Bronchial epithelial cell (primary cell): Measurements from ENCODE around the gene NF2. TPM values are rescaled to one million over a fixed set of nuclear protein-coding genes. Genes with fewer than 3 reads are reported as not detected.

Experiments used
- DNase-seq: peaks from one replicate; pipeline ENCODE4 v3.0.0-alpha.2; 2010; ENCODE audit warnings: low read depth
- FAIRE-seq: peaks from 2 replicates; lab custom pipeline; 2011; peaks lifted over from hg19 to GRCh38; lab: Jason Lieb, UNC
- H3K27me3 ChIP-seq: 2 replicates; pipeline ENCODE4 v1.5.1; 2011; ENCODE audit warnings: low read length; ENCODE audit not compliant: control insufficient read depth, insufficient read depth
- H3K36me3 ChIP-seq: 2 replicates; pipeline ENCODE4 v1.5.1; 2011; ENCODE audit warnings: low read length; ENCODE audit not compliant: control insufficient read depth, insufficient read depth
- H3K4me3 ChIP-seq: 2 replicates; pipeline ENCODE4 v1.5.1; 2011; ENCODE audit warnings: mild to moderate bottlenecking, low read depth, low read length, control low read depth
- CTCF ChIP-seq: IDR thresholded peaks from 2 replicates; pipeline ENCODE4 v1.5.1; 2011; ENCODE audit warnings: mild to moderate bottlenecking, moderate library complexity, low read length, control low read depth, inconsistent platforms; ENCODE audit not compliant: insufficient read depth, severe bottlenecking
- total RNA-seq: library from RNA; depleted of rRNA; stranded (reverse); fragments of >200 nt; gene quantifications from 2 replicates; pipeline ENCODE4 v1.2.1, GENCODE V29; 2014

Gene NF2
- total RNA-seq, 1 donor from 2014 or later, result 28.4 TPM

DNA sequence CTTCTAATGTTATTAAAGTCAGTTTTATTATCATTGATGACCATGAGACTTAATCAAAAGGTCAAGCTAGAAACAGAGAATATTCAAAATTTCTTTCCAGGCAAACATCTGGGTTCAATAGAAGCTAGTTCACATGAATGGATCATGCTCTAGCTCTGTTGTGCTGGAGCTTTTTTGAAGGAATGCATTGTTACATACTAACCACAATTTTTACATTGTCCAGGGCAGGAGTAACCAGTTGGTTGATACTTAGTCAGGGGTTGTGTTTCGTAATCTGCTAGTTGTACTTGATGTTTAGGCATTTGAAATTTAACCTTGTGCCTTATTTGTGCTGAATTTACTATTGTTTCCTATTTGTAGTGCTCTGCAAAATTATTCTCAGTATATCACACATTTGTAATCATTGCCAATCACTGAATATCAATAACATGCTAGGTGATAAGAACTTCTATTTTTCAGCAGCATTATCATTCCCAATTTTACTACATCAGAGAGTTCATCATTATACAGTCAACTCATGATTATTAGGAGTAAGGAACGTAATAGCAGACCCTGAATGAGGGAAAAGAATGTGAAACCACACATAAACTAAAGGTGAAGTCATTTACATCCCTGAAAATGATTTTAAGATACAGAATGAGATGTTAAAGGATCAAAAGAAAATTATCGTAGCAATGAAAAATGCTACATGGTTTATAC, 23.2 kb downstream of the NF2 start:
- Histone ChIP-seq H3K4me3 (no peak overlapping the region), H3K36me3 (no peaks in the 10 kb centered on the region), H3K27me3 (no peaks in the 10 kb centered on the region)
- DNase-seq (peak; percentile 83), FAIRE-seq (no peak)
- no peak for TF ChIP-seq CTCF

DNA sequence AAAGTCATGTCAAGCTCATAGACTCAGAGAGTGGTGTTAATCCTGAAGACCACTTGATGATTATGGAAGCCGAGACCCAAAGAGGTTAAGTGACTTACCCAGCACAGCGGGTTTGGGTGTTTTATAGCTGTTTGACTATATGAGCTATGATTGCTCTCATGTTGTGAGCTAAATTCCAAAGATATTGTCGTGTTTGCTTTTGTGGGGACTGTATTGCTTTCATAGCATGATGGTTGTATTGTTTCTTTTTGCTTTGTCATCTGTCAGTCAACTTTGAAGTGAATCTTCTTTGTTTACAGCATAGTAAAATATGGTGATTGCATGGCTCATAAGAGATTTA, 23.7 kb downstream of the NF2 start:
- Histone ChIP-seq H3K36me3 (no peaks in the 10 kb centered on the region), H3K4me3 (no peak overlapping the region), H3K27me3 (no peaks in the 10 kb centered on the region)
- FAIRE-seq (no peak), DNase-seq (no peak)
- TF ChIP-seq CTCF, result no peak

GRCh38 chr22:29628996-29629902, 25.8 kb downstream of the NF2 start:
- Histone ChIP-seq H3K27me3 (no peaks in the 10 kb centered on the region), H3K4me3 (no peak overlapping the region), H3K36me3 (no peaks in the 10 kb centered on the region)
- DNase-seq (no peak), FAIRE-seq (no peak)
- TF ChIP-seq CTCF, result no peak

DNA sequence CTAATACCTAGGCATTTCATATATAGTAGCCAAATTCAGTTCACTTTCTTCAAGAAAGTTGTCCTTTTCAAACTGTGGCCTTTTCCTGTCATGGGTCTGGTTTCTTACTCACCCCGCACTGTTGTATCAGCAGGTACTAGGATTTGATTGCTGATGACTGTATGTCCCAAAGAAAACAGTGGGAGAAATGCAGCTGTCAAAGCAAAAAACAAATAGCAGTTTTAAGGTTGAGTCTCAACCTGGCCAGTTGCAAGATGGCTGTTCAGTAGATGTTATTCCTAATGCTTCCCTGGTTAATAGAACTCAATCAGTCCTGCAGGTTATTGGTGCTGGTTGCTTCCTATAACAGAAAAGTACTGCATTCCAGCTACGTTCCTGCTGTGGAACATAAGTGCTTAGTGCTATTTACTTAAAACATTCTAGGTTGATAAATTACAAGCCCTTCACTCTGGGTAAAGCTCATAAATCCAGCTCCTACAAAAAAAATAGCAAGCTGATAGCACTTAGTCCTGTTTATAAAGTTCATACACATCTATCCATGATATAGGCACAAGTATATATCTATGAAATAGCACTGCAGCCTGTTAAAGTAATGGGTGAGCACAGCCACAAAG, 26.6 kb downstream of the NF2 start:
- no peak for DNase-seq
- no peak for TF ChIP-seq CTCF
- FAIRE-seq, result no peak

GRCh38 chr22:29630987-29631386, 27.6 kb downstream of the NF2 start:
- DNase-seq (no peak), FAIRE-seq (peak; percentile 89)
- TF ChIP-seq CTCF, result no peak
- no peaks in the 10 kb centered on the region for H3K36me3 ChIP-seq
- H3K4me3 ChIP-seq, result no peak overlapping the region
- no peaks in the 10 kb centered on the region for H3K27me3 ChIP-seq

More for the DNA sequence above, 26.6 kb downstream of the NF2 start:
- H3K4me3 ChIP-seq, result no peak overlapping the region
- H3K36me3 ChIP-seq, result no peaks in the 10 kb centered on the region
- no peaks in the 10 kb centered on the region for H3K27me3 ChIP-seq
